Stimulated activated CD4-positive, alpha-beta T cell treated with anti-CD3 and anti-CD28 coated beads, Interleukin-2, amount 100 ng/mL, for 4 hours (primary cell): ENCODE measurements around the gene EGFL8.
A peak's percentile ranks its signal among the peaks of the same experiment; 100 is the strongest.
"Not testable (repeated sequence)": the region's sequence is repeated elsewhere in the genome, so short reads cannot be mapped to it uniquely, and the experiment has no call there.

ENCODE experiments used
- DNase-seq: peaks from one replicate; pipeline ENCODE4 v3.0.0-alpha.2; 2020; ENCODE audit warnings: low read depth

Gene EGFL8

DNA sequence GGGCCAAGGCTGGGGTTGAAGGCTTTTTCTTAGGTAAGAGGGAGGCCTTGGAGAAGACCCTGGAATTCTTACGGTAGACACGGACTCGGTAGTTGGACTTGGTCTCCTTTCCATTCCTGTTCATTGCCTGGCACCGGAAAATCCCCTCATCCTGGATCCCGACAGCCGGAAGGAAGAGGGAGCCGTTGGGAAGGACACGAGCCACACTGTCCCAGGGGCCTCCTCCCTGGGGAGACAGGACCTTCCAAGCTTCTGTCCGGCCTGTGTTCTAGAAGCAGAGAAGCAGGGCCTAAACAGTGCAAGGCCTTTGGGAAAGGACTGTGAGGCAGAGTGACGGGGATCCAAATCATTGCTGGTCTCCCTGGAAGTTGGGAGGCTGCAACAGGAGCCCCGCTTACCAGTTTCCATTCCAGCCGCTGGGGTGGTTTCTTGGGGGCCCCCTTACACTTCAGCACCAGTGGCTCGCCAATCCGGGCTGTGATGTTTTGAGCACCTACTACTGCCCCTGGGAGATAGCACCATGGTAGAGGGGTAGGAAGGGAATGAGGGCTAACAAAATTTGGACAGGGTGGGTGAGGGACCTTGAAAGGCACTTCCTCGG, 19.2 kb downstream of the EGFL8 start:
- no peak for DNase-seq

DNA sequence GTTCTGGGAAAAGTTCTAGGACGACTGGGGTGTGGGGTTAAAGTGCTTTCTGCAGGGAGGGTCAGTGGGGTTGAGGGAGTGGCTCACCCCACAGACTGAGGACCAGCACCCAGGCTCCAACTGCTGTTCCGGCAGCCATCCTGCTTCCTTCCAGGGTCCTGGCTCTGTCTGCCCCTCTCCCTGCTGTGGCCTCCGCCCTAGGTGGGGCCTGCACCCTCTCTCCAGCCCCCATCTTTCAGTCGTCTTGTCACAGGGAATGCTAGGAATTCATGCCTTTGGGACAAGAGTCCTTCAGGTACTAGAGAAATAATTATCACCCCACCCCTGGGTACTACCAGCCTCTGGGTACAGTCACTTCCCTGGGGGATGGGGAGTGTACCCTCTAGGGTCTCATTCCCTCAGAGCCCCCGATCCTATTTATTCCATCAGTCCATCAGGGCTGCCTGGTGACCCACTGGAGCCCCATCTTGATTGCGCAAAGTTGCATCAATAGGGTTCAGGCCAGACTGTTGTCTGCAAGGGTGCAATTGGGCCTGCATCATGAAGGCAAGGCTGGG, 19.8 kb downstream of the EGFL8 start, which contains the start of gene AGER:
AGER (minus strand) TSS at position 170 of the 557 bp plus-strand sequence; CDS start at position 139, 31 bp downstream.
- no peak for DNase-seq

DNA sequence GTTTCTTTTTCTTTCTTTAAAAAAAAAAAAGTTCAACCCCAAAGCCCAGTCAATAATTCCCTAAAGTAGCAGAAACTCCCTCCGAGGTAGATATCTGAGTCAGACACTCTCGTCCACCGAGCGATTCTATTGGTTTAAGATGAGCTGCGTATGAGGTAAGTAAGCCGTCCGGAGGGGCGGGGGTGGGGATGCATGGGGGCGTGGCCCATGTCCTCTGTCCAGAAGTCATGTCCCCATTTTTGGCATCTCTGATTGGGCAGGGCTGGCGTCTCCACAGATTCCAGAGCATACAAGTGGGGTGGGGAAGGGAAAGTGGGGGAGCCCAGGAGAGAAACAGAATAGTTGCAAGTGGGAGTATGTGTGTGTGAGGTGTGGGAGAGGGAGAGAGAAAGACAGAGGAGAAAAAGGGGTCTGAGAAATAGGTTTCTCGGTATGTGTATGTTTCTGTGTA, 21.3 kb downstream of the EGFL8 start:
- peak; percentile 46 for DNase-seq

DNA sequence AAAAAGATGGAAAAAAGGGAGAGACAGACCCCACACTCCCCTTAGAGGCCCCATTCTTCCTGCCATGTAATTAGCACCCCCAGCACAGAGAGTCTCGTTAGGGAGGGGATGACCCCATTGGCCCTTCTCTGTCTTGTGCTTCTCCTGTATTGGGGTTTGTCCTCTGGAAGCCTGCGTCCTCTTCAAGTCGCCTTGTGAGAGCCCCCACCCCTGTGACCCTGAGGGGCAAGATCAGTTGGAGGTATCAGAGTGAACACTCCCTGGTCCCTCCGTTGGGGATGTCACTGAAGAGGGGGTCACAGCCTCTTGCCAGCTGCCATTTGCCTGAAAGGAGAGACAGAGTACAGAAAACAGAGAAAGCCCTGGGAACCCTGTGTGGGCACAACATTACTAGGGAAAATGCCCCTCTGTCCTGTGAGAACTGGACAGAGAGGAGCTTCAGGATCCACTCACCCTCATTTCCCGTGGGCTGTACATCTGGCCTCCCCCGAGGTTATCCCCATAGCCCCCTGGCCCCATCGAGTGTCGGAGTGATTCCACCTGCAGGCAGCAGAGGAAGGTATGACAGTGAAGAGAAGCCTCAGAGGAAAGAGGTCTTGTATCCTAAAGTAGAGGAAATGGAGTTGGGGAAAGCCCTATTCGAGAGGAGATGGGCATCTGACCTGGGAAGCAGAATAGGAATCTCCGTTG, 21.9 kb downstream of the EGFL8 start:
- not testable (repeated sequence) for DNase-seq

DNA sequence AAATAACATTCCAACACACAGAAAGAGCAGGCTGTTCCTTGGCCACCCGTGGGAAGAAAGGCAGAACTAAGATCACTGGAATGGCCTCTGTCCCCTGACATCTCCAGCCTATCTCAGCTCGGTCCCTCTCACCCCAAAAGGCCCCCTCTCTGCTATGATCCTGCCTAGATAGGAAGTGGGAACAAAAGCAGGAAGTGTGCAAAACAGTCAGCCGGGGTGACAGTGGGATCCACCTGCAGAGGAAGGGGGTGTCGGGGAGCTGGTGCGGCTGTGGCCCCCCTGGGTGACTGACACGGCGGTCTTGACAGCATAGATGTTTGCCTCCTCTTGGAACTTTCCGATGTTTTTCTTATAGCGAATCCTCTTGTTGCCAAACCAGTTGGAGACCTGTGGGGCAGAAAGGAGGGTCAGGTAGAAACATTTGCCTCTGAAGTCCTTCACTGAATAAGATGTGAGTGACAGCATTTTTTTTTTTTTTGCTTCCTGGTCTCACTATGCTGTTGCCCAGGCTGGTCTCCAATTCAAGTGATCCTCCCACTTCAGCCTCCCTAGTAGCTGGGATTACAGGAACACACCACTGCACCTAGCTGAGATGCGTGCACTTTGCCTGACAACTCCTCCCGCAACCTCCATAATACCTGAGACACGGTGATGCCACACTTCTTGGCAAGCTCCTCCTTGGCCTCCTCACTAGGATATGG, 22.8 kb downstream of the EGFL8 start:
- no peak for DNase-seq

DNA sequence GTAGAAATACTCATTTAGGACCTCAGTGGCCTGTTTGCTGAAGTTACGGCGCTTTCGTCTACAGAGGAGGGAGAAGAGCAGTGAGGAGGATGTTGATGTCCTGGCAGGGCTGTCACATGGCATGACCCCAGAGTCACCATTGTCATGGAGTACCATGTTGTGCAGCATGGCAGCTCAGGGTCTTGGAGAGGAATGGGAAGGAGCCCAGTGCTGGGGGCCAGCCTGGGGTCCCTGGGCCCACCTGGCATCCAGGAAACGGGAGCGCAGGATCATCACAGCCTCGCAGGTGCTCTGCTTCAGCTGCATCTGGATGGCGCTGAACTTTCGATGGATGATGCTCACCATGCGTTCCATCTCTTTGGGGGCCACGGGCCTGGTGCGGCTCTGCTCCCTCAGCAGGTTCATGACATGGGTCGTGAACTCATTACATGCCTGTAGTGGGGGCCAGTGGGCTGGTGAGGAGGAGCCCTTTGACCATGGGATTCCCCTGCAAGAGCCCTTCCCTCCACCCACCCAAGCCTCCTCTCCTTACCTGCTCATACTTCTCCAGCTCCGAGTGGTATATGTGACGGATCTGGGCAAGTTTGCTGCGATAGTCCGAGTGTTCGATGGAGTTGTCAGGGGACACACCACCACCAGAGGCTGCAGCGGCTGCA, 23.5 kb downstream of the EGFL8 start:
- not testable (repeated sequence) for DNase-seq

DNA sequence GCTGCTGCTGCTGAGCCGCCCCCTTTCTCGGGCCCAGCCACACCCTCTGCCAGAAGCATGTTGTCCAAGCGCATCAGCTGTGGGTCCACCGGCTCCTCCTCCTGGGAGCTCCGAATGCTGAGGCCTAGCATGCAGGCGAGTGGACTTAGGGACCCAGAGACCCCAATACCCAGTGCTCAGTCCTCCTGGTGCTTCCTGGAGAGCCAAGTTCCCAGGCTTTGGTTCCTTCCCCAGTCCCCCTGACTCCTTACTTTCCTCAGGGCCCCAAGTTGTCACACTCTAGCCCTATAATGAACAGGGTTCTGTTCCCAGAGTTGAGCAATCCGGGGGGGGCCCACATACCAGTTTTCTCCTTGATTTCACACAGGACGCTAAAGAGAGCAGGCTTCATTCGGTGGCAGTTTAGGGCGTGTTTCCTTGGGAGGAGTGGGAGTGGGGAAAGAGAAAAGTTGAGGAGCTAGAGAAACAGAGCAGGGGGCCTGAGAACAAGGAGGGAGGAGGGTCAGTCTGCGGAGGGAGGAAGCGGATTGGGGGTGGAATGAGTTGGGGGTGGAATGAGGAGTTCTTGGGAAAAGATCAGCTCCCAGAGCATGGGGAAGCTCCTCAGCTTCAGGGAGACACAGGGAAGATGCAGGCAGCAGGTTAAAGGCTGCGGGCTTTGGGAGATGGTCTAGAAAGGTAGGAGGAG, 24.1 kb downstream of the EGFL8 start:
- no peak for DNase-seq

DNA sequence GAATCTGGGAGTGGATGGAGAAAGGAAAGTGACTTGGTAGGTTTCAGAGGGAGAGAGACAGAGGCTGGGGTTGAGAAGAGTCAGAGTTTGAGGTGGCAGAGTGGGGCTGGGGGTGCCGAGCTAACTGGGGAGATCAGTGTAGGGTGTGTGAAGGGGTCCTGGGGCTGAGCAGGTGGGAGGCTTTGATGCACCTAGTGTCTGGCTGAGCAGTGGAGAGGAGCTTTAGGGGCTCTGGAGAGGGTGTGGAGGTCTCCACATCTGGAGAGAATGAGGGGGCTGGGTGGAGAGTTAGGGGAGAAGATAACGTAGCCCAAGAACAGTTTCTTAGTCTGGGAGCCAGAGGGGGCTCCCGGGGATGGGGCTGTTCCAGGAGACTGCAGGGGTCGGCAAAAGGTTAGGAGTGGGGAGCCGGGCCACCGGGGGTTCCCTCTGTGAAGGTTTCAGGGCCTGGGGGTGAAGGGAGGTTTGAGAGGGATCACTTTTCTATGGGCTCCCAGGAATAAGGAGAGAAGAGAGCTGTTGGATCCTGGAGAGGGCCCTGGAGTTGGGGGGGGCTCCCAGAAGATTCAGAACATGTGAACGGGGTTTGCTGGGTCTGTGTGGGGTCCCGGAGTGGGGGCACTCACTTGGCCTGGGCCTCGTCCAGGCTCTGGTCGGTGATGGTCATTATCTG, 24.8 kb downstream of the EGFL8 start:
- no peak for DNase-seq

DNA sequence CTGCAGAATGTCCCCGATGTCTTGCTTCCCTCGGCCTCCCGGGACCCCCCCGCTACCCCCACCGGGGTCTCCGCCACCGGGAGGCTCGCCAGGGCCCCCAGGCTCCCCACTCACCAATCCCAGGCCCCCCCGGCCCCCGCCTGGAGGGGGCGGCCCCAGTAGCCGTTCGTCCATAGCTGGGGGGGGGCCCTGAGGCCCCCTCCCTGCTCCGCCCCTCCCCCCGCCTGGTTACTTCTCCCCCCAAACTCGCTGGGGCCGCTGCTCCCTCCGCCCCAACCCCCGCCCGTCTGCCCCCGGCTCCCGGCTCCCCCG, 25.3 kb downstream of the EGFL8 start:
- no peak for DNase-seq

DNA sequence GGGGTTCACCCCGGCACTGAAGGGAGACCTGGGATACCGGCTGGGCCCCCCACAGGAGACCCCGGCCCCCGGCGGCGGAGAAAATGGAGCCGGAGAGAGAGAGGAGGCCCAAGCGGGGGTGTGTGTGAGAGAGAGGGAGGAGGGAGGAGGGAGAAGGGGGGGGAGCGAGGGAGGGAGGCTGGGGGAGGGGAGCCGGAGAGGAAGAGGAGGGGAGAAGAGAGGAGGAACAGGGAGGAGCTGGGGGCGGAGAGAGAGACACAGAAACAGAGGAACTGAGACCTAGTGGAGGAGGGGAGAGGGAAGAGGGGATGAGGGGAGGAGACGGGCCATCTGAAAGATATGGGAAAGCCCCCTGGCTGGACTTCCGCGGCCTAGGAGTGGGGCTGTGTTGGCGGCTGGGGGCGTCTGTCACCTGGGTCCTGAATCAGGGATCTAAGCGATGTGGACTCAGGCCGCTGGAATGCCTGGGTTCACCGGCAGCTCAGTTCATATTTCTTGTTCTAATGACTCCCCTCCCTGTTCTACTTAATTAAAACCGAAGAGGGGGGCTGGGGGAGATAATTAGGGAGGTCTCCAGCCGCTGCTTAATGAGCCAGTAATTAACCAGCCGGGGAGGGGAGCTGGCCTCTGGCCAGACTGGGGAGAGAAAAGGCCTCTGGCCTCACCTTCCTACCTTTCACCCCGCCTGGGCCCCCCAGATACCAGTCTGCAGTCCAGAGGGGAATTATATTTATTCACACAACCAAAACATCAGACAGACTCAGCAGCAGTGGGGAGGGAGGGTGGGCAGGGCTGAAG, 25.9 kb downstream of the EGFL8 start, which contains the start of gene PBX2:
PBX2 (minus strand) TSS at position 149 of the 798 bp plus-strand sequence. CDS start 287 bp downstream, outside the sequence.
- DNase-seq = peak; percentile 84

DNA sequence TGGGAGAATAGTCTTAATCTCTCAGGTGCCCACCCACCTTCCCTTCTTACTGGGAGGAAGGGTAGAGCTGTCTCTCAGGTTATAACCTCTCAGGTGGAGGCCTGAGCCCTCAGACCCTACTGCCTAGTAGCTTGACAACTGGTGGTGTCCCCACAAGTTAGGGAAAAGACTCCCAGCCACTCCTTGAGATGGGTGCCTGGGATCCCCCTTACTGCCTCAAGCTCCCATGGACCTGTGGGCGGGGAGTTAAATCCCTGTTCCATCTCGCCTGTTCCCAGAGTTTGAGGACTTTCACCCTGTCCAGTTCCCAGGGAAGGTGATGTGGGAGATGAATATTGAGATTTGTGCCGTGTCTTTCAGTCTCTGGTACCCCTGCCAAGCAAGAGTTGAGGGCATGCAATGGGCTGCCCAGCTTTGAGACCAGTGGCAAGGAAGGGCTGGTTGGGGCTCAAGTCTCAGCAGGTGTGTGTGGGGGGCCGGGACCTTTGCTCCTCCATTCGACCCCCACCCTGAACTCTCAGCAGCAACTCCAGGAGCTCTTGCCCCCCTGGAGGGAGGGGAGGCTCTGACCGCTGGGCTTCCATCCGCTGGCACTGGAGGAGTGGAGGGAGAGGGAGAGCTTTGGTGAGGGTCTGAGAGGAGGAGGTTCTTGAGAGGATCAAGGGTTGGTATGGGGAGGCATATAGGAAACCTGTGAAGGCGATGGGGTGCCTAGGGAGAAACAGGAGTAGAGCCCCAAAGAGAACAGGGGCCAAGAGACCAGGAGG, 26.7 kb downstream of the EGFL8 start:
- no peak for DNase-seq

DNA sequence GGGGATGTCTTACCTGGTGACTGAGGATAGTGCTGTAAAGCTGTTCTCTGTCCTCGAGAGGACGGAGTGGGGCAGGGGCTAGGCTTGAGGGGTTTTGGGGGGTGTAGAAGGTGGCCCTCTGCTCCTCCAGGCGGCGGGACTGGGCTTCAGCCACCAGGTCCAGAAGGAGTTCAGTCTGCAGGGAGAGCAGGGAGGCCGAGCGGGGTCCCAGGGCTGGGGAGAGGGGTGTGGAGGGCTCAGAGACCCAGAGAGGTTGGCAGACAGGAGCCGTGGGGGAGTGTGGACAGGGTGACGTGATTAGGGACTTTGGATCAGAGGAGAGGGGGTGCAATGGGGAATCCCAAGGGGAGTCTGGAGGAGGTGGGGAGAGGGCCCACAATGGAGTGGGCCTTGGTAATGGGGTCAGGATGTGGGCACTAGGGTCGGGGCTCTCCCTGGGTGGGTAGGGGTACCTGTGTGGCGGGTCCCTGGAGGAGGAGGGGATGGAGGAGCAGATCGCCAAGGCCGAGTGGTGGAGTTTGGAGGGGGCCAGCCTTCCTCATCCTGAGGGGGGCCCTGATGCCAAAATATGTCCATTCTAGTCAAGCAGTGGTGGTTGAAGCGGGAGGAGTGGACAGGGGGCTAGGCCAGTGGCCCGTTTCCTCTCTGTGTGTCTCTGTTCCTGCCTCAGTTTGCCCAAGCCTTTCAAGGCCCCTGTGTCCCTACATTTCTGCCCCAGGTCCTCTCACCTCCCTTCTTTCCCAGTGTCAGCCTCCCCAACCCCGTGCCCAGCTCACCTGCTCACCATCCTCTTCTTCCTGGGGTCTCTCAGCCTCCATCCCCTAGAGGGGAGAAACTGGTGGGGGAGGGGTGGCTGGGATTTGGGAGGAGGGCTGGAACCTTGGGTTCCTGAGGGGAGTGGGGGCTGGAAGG, 27.6 kb downstream of the EGFL8 start:
- no peak for DNase-seq

DNA sequence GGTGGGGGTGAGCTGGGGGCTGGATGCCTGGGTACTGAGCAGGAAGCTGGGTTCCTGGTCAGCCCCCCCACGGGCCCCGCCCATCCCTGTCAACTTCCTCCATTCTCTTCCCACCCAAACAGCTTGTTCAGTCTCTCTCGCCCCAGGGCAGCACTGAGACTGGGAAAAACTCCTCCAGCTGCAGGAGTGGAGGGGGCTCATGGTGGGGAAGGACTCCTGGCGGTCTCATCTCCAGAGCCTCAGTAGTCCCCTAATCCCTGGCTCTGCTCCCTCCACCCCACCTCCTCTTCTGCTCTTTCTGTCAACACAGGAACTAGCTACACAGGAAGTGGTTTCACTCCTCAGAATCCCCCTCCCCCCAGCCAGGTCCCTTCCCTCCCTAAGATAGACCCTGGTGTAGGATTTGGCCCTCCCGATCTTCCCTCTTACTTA, 28.2 kb downstream of the EGFL8 start, which contains the start of gene GPSM3:
GPSM3 (minus strand) TSS at position 36 of the 432 bp plus-strand sequence. CDS start 130 bp downstream, outside the sequence.
- DNase-seq = no peak

DNA sequence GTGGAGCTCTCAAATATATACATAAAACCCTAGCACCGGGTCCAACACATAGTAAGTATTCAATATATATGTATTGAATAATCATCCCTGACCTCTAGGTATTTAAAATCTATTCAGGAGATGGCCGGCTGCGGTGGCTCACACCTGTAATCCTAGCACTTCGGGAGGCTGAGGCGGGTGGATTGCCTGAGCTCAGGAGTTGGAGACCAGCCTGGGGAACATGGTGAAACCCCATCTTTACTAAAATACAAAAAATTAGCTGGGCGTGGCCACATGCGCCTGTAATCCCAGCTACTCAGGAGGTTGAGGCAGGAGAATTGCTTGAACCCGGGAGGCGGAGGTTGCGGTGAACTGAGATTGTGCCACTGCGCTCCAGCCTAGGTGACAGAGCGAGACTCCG, 28.7 kb downstream of the EGFL8 start:
- DNase-seq = not testable (repeated sequence)

DNA sequence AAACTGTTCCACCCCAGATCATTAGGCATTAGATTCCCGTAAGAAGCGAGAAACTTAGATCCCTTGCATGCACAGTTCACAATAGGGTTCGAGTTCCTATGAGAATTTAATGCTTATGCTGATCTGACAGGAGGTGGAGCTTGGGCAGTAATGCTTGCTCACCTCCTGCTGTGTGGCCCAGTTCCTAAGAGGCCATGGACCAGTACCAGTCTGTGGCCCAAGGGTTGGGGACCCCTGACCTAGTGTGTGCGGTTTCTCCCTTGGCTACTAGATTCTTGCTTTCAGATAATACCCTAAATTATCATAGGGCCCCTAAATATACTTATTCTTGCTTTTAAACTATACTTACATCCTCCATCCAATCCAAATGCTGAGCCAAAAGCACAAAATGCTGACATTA, 30.0 kb downstream of the EGFL8 start:
- no peak for DNase-seq

DNA sequence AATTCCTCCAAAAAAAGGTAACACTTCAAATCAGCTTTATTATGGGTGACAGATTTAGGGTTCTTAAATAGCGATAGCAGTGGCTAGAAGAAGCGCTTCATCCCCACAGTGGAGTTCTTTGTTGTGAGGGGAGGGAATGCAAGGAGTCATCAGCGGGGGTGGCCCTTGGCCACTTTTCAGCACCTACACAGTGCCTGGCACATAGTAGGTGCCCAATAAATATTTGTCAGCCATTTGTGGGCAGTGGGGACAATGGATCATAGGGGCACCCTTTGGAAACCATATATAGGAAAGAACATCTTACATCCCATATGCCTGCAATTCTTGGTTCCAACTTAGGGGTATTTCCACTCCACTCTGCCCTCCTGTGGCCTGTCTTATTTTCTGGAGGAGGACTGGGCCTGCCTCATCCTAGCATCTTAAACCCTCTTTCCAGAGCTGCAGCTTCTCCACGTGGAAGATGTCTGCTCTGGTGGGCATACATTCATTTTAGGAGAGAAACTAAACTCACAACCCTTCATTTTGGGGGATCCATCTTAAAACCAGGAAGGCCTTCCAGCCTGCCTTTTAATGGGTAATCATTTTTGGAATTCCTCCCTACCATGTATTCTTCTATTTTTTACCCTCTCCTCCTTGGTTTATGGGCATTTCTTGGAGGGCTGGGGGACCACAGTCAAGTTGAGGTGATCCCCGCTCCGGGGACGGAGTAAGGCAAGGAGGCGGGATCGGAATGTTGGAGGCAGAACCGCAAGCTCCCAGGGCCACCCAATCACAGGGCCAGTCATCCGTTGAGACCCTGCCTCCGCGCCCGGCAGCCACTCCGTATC, 30.6 kb downstream of the EGFL8 start:
- no peak for DNase-seq

DNA sequence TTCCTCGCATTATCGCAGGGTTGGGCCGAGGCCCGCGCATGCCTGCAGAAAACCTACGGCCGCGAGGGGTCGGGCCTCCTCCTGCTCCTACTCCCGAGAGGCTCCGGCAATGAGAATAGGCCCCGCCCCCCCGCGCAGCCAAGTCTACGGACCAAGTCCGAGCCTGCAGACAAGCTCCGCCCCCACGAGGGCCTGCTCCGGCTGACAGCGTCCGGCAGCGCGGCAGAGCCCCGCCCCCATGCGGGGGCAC, 31.2 kb downstream of the EGFL8 start:
- peak; percentile 97 for DNase-seq
